Neural cell (in vitro differentiated cells): Measurements from ENCODE around the gene ZNF521. TPM values are rescaled to one million over a fixed set of nuclear protein-coding genes. Genes with fewer than 3 reads are reported as not detected.

Experiments used
- H2AFZ ChIP-seq: fragments of 200-600, 300-800 bp; sonication (generic), shearing (Covaris generic); 2 replicates; pipeline ENCODE4 v1.6.0; 2014; ENCODE audit warnings: low read depth, mild to moderate bottlenecking, antibody characterized with exemption, low read length, moderate library complexity
- H3F3A ChIP-seq: fragments of 200-600 bp; shearing (Covaris generic); 2 replicates; pipeline ENCODE4 v1.6.1; 2016; ENCODE audit warnings: mild to moderate bottlenecking, moderate library complexity, mixed read lengths, antibody characterized with exemption, low read length; ENCODE audit not compliant: insufficient read depth, poor library complexity, severe bottlenecking
- H3K27ac ChIP-seq: fragments of 200-600, 300-800 bp; sonication (generic), shearing (Covaris generic); 2 replicates; pipeline ENCODE4 v1.5.1; 2014; ENCODE audit warnings: mild to moderate bottlenecking, low read length, moderate library complexity
- H3K27me3 ChIP-seq: fragments of 300-800, 200-600 bp; sonication (generic), shearing (Covaris generic); 2 replicates; pipeline ENCODE4 v1.6.0; 2014; ENCODE audit warnings: mild to moderate bottlenecking, low read depth, low read length, moderate library complexity; ENCODE audit not compliant: insufficient read depth
- H3K36me3 ChIP-seq: fragments of 300-800, 200-600 bp; sonication (generic), shearing (Covaris generic); 2 replicates; pipeline ENCODE4 v1.5.1; 2014; ENCODE audit warnings: mild to moderate bottlenecking, antibody characterized with exemption, low read length, moderate library complexity; ENCODE audit not compliant: insufficient read depth
- H3K4me2 ChIP-seq: fragments of 300-800, 200-600 bp; sonication (generic), shearing (Covaris generic); 2 replicates; pipeline ENCODE4 v1.6.0; 2014; ENCODE audit warnings: mild to moderate bottlenecking, low read length
- H3K4me3 ChIP-seq: fragments of 300-800, 200-600 bp; sonication (generic), shearing (Covaris generic); 2 replicates; pipeline ENCODE4 v1.5.1; 2014; ENCODE audit warnings: mild to moderate bottlenecking, low read length, moderate library complexity
- H3K79me2 ChIP-seq: fragments of 200-600 bp; shearing (Covaris generic); replicated peaks from 2 replicates; pipeline ENCODE4 v1.6.0; 2014; ENCODE audit warnings: mild to moderate bottlenecking, low read length, moderate library complexity; ENCODE audit not compliant: insufficient read depth
- H3K9ac ChIP-seq: fragments of 300-800, 200-600 bp; sonication (generic), shearing (Covaris generic); 2 replicates; pipeline ENCODE4 v1.6.1; 2016; ENCODE audit warnings: mild to moderate bottlenecking, low read length, mixed read lengths
- H3K9me2 ChIP-seq: fragments of 200-600 bp; shearing (Covaris generic); 2 replicates; pipeline ENCODE4 v1.6.1; 2016; ENCODE audit warnings: mild to moderate bottlenecking, low read length, mixed read lengths; ENCODE audit not compliant: insufficient read depth
- H3K9me3 ChIP-seq: fragments of 200-600, 300-800 bp; sonication (generic), shearing (Covaris generic); 2 replicates; pipeline ENCODE4 v1.6.1; 2016; ENCODE audit warnings: mild to moderate bottlenecking, mixed run types, low read length, moderate library complexity, mixed read lengths
- H4K20me1 ChIP-seq: fragments of 200-600 bp; shearing (Covaris generic); 2 replicates; pipeline ENCODE4 v1.6.1; 2016; ENCODE audit warnings: mild to moderate bottlenecking, mixed run types; ENCODE audit not compliant: insufficient read depth
- CTCF ChIP-seq: fragments of 450-650 bp; IDR thresholded peaks from 2 replicates; pipeline ENCODE4 v1.5.1; 2014; ENCODE audit warnings: antibody characterized with exemption, mild to moderate bottlenecking, moderate library complexity; ENCODE audit not compliant: poor library complexity, severe bottlenecking
- EP300 ChIP-seq: fragments of 450-650 bp; conservative IDR thresholded peaks from 2 replicates; pipeline ENCODE4 v1.6.1; 2014; ENCODE audit warnings: antibody characterized with exemption, mild to moderate bottlenecking, moderate library complexity; ENCODE audit not compliant: poor library complexity, severe bottlenecking
- EZH2 ChIP-seq: fragments of 200-600, 300-800 bp; shearing (Covaris generic), sonication (generic); IDR thresholded peaks from 2 replicates; pipeline ENCODE4 v1.6.1; 2014; ENCODE audit warnings: antibody characterized with exemption, low read length, borderline replicate concordance, mild to moderate bottlenecking; ENCODE audit not compliant: insufficient read depth, poor library complexity, severe bottlenecking
- MXI1 ChIP-seq: fragments of 450-650 bp; conservative IDR thresholded peaks from 2 replicates; pipeline ENCODE4 v1.6.1; 2014; ENCODE audit warnings: antibody characterized with exemption, mild to moderate bottlenecking; ENCODE audit not compliant: poor library complexity, severe bottlenecking
- POLR2AphosphoS5 ChIP-seq: IDR thresholded peaks from 2 replicates; pipeline ENCODE4 v1.6.1; 2012
- RAD21 ChIP-seq: fragments of 450-650 bp; conservative IDR thresholded peaks from 2 replicates; pipeline ENCODE4 v1.6.1; 2014; ENCODE audit warnings: antibody characterized with exemption, mild to moderate bottlenecking, moderate library complexity
- REST ChIP-seq: IDR thresholded peaks from 2 replicates; pipeline ENCODE4 v1.6.1; 2012; ENCODE audit warnings: borderline replicate concordance
- SMC3 ChIP-seq: fragments of 450-650 bp; conservative IDR thresholded peaks from 2 replicates; pipeline ENCODE4 v1.6.1; 2014; ENCODE audit warnings: antibody characterized with exemption, mild to moderate bottlenecking, moderate library complexity; ENCODE audit not compliant: poor library complexity
- TAF1 ChIP-seq: IDR thresholded peaks from 2 replicates; pipeline ENCODE4 v1.6.1; 2012; ENCODE audit warnings: low read depth
- polyA minus RNA-seq: library from RNA; depleted of rRNA, polyadenylated mRNA; stranded (reverse); fragments of >200 nt; gene quantifications from 2 replicates; pipeline ENCODE4 v1.2.3, GENCODE V29; 2014
- polyA plus RNA-seq: library from polyadenylated mRNA; depleted of rRNA; stranded (reverse); fragments of >200 nt; gene quantifications from 2 replicates; pipeline ENCODE4 v1.2.3, GENCODE V29; 2014

Gene ZNF521
- 101 and 104 TPM in 2 replicates for polyA plus RNA-seq
- polyA minus RNA-seq = 243 and 268 TPM in 2 replicates

- H3K79me2 ChIP-seq = peaks cover 37% of the 10 kb centered on the region
- peak within 1 kb of the TSS; percentile 81 for H3K9ac ChIP-seq
- H2AFZ ChIP-seq = no peak within 1 kb of the TSS
Measured at GRCh38 chr18:25351777-25352628, at the start of gene ZNF521. Gene ZNF521 (minus strand): TSS chr18:25352166. CDS start chr18:25350946, 1,220 bp downstream.

More at GRCh38 chr18:25351777-25352628, at the start of gene ZNF521:
- Histone ChIP-seq H3K9me2 (no peaks in the 10 kb centered on the region), H3K4me2 (peak within 1 kb of the TSS; percentile 54), H3K27me3 (no peaks in the 10 kb centered on the region), H3K27ac (peak within 1 kb of the TSS; percentile 90), H3K4me3 (peak within 1 kb of the TSS; percentile 86), H3F3A (peaks cover 6% of the 10 kb centered on the region), H3K36me3 (no peaks in the 10 kb centered on the region), H4K20me1 (no peaks in the 10 kb centered on the region), H3K9me3 (no peaks in the 10 kb centered on the region)
- TF ChIP-seq EZH2 (no peak), RAD21 (peak; percentile 64), MXI1 (peak; percentile 70), TAF1 (peak; percentile 72), SMC3 (peak; percentile 63), REST (peak; percentile 95), EP300 (peak; percentile 90), POLR2AphosphoS5 (peak; percentile 89), CTCF (no peak)
